CD4-positive, alpha-beta T cell treated with Interleukin-10 for 1 hour (primary cell): ENCODE data around the gene ZNF219.
A peak's percentile ranks its signal among the peaks of the same experiment; 100 is the strongest.

Experiments
- DNase-seq: peaks from one replicate; pipeline ENCODE4 v3.0.0-alpha.2; 2020

The ZNF219 gene

DNA sequence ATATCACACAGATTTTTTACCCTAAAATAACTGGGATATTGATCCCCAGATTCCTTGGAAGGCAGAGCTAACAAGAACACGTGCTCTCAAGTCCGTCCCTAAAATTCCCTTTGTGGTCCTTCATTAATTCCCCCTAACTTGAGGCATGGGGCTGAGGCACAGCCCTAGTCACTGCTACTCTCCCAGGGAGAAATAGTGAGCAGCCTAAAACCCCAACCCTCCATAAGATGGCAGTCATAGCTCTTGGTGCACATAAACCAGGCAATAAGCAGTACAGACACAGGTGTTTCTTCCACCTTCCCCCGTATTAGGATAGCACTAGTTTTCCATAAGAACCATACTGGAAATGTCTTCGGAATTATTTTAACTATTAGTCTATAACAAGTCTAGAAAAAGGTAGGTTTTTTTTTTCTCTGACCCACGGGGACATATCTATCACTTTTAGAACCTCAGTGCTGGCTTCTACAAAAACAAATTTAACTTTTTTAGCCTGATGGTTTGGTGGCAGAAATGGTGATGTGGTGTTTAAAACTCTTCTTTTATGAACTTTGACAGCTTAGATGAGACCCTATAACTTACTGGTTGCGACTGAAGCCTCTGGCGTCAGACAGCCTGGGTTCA is 31.5 kb downstream of the ZNF219 start:
- peak; percentile 34 for DNase-seq

DNA sequence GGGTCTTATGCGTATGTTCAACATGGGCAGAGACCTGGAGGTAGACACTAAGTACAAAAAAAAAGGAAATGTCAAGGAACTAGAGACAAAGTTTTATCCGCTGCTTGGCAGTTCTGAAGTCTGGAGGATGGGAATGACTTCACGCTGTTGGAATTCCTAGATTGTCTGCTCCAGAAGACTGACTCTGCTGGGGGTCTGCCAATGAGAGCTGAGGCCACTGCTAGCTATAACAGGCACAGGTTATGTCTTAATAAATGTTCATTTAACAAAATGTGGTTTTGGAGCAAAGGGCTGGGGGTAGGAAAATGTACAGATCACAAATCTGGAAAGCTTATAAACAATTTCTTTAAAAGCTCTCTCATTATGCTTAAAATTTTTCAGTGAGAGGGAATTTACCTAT is 35.0 kb downstream of the ZNF219 start:
- no peak for DNase-seq

- DNase-seq, result no peak
Observed at GRCh38 chr14:21061347-21061668, 37.1 kb downstream of the ZNF219 start.

- DNase-seq, result no peak
Observed at GRCh38 chr14:21060614-21061346, 37.7 kb downstream of the ZNF219 start.

DNA sequence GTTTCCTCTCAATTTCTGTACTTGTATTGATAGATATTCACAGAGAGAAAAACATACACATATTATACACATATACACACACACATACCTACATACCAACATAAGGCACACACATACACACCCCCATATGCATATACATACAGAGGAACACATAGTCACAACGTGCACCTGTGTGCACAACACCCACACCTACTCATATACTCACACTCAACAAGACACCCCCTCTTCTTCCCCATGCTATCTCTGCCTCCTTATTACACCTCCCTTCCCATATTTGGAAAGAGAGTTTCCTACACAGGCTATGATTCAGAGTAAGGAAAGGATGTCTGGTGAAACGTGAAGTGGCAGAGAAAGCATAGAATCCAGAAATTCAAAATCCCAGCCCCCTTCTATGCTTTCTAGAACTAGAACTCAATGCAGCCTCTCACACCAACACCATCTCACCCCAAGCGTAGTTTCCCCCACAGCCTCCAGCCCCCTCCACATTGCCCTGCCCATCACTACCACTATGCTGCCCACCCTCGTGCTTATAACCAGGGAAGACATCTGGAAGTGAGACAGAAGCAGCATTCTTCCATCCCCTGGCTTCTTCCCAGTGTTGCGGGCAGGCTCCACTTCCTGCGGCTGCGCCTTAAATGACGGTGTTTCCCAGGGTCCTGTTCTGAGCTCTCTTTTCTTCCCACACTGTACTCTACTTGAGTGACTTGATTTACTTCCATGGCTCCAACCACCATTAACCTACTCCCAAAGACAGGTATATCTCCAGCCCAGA is 38.4 kb downstream of the ZNF219 start:
- DNase-seq, result no peak

DNA sequence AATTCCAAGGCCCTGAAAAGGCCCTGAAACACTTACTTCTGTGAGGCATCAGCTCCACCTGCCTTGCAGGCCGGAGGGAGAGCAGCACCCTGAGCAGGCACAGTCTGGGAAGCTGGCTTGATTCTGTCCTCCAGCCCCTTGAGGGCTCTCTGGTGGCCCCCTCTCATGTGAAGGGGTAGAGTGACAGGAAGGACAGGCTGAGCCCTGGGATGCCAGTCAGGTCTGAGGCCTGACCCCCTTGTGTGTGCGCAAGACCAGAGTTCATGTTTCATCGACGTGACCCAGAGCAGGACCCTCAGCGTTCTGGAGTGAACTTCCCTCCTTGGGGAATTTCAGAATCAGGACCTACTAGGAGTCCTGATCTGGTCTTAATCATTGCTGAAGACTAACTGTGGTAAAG is 39.6 kb downstream of the ZNF219 start:
- DNase-seq, result no peak

DNA sequence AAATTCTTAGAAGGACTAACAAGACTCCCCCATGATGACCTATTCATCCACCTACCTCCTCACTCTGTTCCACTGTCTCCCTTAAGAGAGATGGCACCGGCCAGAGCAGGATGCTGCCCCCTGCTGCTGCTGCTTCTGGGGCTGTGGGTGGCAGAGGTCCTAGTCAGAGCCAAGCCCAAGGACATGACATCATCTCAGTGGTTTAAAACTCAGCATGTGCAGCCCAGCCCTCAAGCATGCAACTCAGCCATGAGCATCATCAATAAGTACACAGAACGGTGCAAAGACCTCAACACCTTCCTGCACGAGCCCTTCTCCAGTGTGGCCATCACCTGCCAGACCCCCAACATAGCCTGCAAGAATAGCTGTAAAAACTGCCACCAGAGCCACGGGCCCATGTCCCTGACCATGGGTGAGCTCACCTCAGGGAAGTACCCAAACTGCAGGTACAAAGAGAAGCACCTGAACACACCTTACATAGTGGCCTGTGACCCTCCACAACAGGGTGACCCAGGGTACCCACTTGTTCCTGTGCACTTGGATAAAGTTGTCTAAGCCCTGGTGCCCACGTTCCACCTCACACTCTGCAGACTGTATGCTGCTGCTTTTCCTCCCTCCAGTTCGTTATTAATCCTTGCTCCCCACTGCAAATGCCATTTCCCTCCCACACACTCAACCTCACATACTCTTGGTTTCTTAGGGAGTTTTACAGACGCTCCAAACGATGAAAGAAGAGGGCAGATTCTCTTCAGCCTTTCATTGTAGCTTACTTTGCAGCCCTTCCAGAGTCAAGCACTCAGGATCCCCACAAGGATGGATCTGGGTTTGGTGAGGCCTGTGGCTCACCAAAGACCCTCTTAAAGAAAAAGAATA is 40.4 kb downstream of the ZNF219 start, which contains the start of gene RNASE8:
RNASE8 (plus strand) TSS at position 20 of the 873 bp plus-strand sequence; CDS start at position 91, 71 bp downstream.
- no peak for DNase-seq

DNA sequence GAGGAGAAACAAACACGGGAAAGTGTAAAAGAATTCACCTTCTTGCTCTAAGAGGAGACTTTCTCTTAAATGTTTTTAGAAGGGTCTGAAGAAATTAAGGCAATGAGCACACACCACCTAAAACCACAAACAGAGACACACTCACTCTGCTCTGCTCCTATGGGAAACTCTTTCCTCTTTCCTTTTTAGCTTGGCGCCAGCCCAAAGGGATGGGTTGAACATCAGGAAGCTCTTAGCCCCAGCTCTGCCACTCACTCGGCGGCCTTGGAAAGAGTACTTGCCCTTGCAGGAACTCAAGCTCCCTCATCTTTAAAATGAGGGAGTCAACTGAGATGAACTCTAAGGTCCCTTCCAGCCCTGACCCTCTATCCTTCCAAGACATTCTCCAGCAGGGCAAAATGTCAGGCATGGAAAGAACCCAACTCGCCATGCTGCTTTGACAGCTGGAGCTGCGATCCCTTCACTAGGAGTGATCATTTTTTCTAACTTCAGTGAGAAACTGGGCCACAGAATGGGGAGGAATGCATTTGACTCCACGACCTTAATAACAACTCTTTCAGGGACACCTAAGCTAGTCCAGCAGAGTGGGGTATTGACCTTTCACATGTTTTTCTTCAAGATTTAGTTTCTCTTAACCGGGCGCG is 41.8 kb downstream of the ZNF219 start:
- DNase-seq, result no peak

GRCh38 chr14:21055432-21056117 is 42.9 kb downstream of the ZNF219 start:
- DNase-seq, result no peak

GRCh38 chr14:21054768-21055145 is 43.7 kb downstream of the ZNF219 start:
- no peak for DNase-seq

DNA sequence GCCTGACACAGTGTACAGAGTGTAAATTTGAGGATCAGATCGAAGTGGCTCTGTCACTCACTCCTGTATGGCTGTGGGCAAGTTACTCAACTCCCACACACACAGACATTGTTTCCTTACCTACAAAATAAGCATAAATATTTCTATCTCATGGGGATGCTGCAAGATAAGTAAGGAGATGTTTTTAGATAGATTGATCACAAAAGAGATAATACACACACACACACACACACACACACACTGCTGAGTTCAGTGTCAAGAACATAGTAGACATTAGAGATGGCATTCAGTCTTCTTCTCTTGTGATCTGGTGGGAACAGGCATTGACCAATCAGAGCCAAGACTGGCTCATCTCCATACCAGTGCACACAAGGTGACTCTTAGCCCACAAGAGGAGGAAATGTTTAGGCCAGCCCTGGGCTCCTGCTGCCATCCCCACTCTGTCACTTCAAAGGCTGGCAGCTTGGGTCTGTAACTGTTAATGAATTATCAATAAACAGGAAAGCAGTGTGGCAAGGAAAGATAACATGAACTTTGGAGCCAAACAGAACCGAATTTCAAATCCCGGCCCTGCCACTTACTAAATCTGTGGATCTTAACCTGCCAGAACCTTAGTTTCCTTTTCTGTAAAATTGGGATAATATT is 44.2 kb downstream of the ZNF219 start:
- no peak for DNase-seq

- no peak for DNase-seq
Observed at GRCh38 chr14:21053184-21054122, 45.0 kb downstream of the ZNF219 start.

- DNase-seq, result no peak
Observed at GRCh38 chr14:21050597-21050996, 47.9 kb downstream of the ZNF219 start.

DNA sequence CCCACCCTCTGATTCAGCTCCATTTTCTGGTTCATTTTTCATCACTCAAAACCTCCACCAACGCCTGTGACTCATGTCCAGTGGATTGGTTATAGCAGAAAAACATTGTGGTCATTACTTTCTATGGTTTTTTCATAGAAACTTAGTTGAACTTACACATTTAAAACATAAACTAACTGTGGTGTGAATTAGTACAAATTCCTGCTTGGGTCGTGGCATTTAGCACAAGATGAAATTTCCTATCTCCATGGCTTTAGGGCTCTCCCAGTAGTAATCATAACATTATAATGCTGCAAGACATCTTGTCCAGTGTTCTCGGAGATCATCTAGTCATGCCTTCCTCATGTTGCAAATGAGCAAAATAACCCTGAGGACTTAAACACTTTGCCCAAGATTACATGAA is 49.2 kb downstream of the ZNF219 start:
- no peak for DNase-seq

DNA sequence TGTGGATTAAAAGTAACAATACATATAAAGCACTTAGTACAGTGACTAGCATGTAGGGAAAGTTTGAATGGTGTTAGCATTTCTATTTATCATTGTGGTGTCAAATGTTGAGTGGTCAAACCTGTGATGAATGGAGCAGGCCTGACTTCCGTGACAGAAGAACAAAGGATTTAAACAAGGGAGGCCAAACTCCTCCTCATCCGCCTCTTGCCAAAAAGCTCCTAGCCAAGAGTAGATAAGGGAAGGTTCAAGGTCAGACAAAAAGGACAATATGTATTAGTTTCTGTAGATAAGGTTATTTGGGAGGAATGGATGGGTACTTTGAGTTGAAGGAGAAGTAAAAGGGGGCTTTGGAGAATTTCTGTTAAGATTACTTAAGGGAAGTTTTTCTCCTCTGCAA is 49.8 kb downstream of the ZNF219 start:
- no peak for DNase-seq

DNA sequence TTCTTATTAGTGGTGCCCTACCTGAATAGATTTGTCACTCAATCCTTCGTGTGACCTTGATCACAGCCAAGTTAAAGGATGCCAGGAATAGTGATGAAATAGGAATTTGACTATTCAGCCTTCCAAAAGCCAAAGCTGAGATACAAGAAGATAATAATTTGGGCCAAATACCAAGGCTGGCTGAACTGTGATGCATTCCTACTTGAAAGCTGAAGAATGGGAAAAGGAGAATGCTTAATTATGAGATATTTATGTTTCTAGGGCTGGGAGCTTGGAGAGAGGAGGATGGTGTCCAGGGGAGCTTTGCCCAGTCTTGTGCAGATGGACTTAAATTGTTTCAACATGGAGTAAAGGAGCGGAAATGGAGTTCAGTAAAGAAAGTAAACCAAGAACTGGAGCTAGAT is 51.1 kb downstream of the ZNF219 start:
- no peak for DNase-seq

DNA sequence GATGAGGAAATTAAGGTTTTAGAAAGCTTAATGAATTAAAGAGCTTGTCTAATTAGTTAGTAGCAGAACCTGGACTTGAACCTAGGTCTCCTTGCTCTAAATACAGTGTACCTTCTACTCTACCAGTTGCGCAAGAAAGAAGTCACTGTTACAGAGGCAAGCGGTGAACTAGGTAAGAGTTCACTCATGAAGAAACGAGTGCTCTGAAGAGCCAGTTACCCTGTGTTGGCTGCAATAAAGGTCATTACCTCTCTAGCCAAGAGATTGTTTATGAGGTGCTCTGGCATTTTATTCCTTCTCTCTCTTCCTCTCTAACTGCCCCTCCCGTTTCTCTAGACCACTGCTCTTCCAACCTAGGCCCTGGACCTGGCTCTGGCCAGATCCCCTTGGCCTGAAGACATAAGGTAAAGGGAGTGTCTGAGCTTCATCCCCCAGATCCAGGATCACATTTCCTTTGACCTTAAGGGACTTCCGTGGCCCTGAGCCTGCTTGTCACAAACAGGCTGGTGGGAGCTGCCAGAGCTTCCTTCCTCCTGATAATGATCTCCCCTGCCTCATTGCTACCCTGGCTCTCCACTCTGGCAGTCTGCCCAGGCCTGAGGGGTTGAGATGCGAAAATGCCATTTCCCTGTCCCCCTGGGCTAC is 54.4 kb downstream of the ZNF219 start:
- DNase-seq, result peak; percentile 28

- DNase-seq, result no peak
Observed at GRCh38 chr14:21043387-21043973, 55.0 kb downstream of the ZNF219 start.

DNA sequence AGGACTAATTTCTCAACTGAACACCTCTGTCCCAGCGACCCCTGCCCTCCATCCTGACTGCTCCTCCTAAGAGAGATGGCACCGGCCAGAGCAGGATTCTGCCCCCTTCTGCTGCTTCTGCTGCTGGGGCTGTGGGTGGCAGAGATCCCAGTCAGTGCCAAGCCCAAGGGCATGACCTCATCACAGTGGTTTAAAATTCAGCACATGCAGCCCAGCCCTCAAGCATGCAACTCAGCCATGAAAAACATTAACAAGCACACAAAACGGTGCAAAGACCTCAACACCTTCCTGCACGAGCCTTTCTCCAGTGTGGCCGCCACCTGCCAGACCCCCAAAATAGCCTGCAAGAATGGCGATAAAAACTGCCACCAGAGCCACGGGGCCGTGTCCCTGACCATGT is 55.5 kb downstream of the ZNF219 start:
- DNase-seq, result no peak
